Epithelial cell of esophagus (primary cell): ENCODE results near the gene CAP2.

Experiments
- DNase-seq: peaks from one replicate; pipeline ENCODE4 v3.0.0; 2010; ENCODE audit warnings: low read depth
- H3K4me3 ChIP-seq: 2 replicates; pipeline ENCODE4 v1.5.1; 2011; ENCODE audit warnings: mild to moderate bottlenecking, low read length, control low read depth
- CTCF ChIP-seq: IDR thresholded peaks from 2 replicates; pipeline ENCODE4 v1.5.1; 2011; ENCODE audit warnings: low read depth, mild to moderate bottlenecking, low read length, control low read depth, inconsistent platforms; ENCODE audit not compliant: insufficient read depth; ENCODE audit errors: missing control alignments

CAP2 gene

GRCh38 chr6:17472653-17473183 lies 79.3 kb downstream of the CAP2 start:
- no peak for TF ChIP-seq CTCF
- DNase-seq, result no peak
- no peak overlapping the region for H3K4me3 ChIP-seq

DNA sequence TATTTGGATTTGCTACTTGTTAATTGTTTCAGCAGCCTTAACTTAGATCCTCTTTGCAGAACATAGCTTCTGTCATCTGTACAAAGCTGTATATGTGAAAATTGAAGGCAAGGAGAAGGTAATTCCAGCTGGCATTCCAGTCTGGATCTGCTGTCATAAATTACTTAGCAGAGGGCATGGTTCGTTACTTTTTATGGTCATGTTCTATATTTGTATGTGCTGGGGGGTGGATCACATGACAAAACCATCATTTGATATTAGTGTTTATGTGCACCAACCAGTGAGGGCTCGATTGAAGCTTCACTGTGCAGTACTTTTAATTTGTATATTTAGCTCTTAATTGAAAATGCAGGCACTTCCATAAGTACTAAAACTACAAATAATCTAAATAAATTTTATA lies 80.2 kb downstream of the CAP2 start:
- no peak for DNase-seq
- no peak for TF ChIP-seq CTCF
- no peak overlapping the region for H3K4me3 ChIP-seq

DNA sequence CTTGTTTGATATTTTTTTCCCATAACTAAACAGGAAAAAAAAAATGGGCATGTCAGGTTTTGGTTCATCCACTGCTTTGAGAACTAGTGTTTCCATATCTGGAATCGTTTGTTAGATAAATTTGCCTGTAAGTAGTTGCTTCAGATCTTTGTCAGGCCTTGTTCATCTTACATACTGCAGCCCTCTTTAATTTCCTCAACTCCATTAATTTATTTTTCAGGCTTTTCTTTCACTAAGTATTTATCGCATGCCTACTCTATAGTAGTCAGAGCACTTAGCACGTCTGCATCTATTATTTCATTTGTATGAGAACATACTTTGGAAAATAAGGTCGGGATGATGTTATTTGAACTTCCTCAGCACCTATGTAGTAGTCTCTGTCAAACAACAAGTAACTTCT lies 80.9 kb downstream of the CAP2 start:
- TF ChIP-seq CTCF, result no peak
- no peak overlapping the region for H3K4me3 ChIP-seq
- no peak for DNase-seq

DNA sequence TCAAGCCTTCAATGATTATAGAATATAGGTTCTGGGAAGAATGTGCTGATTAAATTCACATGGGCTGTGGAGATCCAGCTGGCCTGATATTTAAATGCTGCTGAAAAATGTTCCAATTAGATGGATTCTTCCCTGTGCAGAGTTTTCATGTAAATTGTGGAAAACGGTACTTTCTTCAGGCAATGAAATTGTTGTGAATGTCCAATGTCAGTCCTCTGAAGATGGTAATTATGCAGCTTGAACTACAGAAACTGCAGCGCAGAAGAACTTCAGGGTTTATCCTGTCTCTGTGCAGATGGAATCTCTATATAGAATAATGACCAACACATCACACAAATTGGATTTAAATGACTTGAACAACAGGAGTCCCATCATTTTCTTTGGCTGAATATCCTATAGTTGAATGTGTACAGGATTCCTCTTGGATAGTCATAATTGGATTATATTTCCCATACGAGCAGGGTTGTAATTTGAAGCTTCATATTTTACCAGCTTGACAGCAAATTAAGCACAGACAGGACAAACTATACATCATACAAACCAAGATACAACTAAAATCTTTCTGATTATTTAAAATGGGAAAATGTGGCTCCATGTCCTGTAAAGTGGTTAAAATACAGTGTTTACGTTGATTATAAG lies 82.3 kb downstream of the CAP2 start:
- no peak for TF ChIP-seq CTCF
- H3K4me3 ChIP-seq, result no peak overlapping the region
- DNase-seq, result no peak

GRCh38 chr6:17476511-17476910 lies 83.1 kb downstream of the CAP2 start:
- no peak overlapping the region for H3K4me3 ChIP-seq
- TF ChIP-seq CTCF, result no peak
- DNase-seq, result no peak

GRCh38 chr6:17477356-17477755 lies 84.0 kb downstream of the CAP2 start:
- DNase-seq, result no peak
- H3K4me3 ChIP-seq, result no peak overlapping the region
- no peak for TF ChIP-seq CTCF

- no peak for TF ChIP-seq CTCF
- H3K4me3 ChIP-seq, result no peak overlapping the region
- DNase-seq, result no peak
These were observed 85.0 kb downstream of the CAP2 start for GRCh38 chr6:17478223-17478907.
